HCT116 (cell line): ENCODE data around the gene SLC6A7. TPM values are rescaled to one million over a fixed set of nuclear protein-coding genes. Genes with fewer than 3 reads are reported as not detected.

Source experiments
- ATAC-seq: fragments of 200-7000 bp; cut with Tn5 transposase; 2 replicates; pipeline ENCODE4 v1.9.1; 2020; ENCODE audit warnings: mild to moderate bottlenecking, moderate library complexity
- BruUV-seq: library from RNA; stranded (reverse); fragments of 400-500 nt; replicated peaks from 2 replicates; lab custom pipeline; 2021; lab: Mats Ljungman, UMichigan
- CTCF ChIA-PET: fragments of 300-600 bp; sonication (Branson Sonifier 250); formaldehyde crosslinking; loops from one replicate; lab custom pipeline; 2021; ENCODE audit warnings: antibody characterized with exemption; lab: Charles Lee
- POLR2A ChIA-PET: fragments of 300-600, 350-600 bp; sonication (Branson Sonifier 250); formaldehyde crosslinking; loops from one replicate; lab custom pipeline; 2021; ENCODE audit warnings: antibody characterized with exemption; lab: Charles Lee
- RAD21 ChIA-PET, 2 experiments: fragments of 300-600 bp; sonication (Branson Sonifier 250); formaldehyde crosslinking; loops; one replicate each; lab custom pipeline; 2023; ENCODE audit warnings: low total read pairs in 2 of 2; ENCODE audit not compliant: uncharacterized antibody in 2 of 2, unreplicated experiment in 2 of 2, low non-redundant PET in 1 of 2; lab: Charles Lee
- DNase-seq: peaks from one replicate; pipeline ENCODE4 v3.0.0-alpha.2; 2010; ENCODE audit warnings: low read depth, low spot score
- H2AFZ ChIP-seq: fragments of 200-600 bp; shearing (Covaris generic), sonication (generic); 2 replicates; pipeline ENCODE4 v1.6.1; 2017; ENCODE audit warnings: low read depth, mixed run types, mixed read lengths, antibody characterized with exemption, low read length; ENCODE audit not compliant: poor library complexity, severe bottlenecking
- H3K27ac ChIP-seq: 2 replicates; pipeline ENCODE4 v1.5.1; 2012; ENCODE audit warnings: low read depth, low read length
- H3K27me3 ChIP-seq: fragments of 200-600 bp; sonication (generic); 2 replicates; pipeline ENCODE4 v1.6.1; 2016; ENCODE audit warnings: mixed run types, low read length, mixed read lengths; ENCODE audit not compliant: insufficient read depth
- H3K36me3 ChIP-seq, 2 experiments: fragments of 200-500 bp in 1 of 2; fragments of 200-600 bp in 1 of 2; sonication (Bioruptor generic) in 1 of 2; sonication (generic) in 1 of 2; 2 replicates each; pipeline versions ENCODE4 v1.5.1 to v1.6.1; 2014 to 2016; ENCODE audit warnings: low read length in 2 of 2, inconsistent platforms in 1 of 2, mixed read lengths in 1 of 2, mixed run types in 1 of 2; ENCODE audit not compliant: insufficient read depth in 2 of 2, control insufficient read depth in 1 of 2
- H3K4me1 ChIP-seq, 2 experiments: fragments of 200-600 bp in 1 of 2; sonication (generic) in 1 of 2; 2 replicates each; pipeline versions ENCODE4 v1.5.1 to v1.6.1; 2012 to 2017; ENCODE audit warnings: low read length in 2 of 2, inconsistent platforms in 1 of 2, mild to moderate bottlenecking in 1 of 2, mixed read lengths in 1 of 2, mixed run types in 1 of 2, moderate library complexity in 1 of 2; ENCODE audit not compliant: insufficient read depth in 2 of 2, control insufficient read depth in 1 of 2
- H3K4me2 ChIP-seq: fragments of 200-600 bp; sonication (generic); 2 replicates; pipeline ENCODE4 v1.6.1; 2017; ENCODE audit warnings: mixed run types, low read length, mixed read lengths
- H3K4me3 ChIP-seq, 2 experiments: fragments of 200-600 bp in 1 of 2; sonication (generic) in 1 of 2; replicated peaks in 1 of 2; 2 replicates each; pipeline ENCODE4 v1.5.1; 2011 to 2016; ENCODE audit warnings: low read length in 2 of 2, control low read depth in 1 of 2, low read depth in 1 of 2, mild to moderate bottlenecking in 1 of 2, mixed read lengths in 1 of 2, mixed run types in 1 of 2
- H3K79me2 ChIP-seq: fragments of 200-600 bp; sonication (generic); 2 replicates; pipeline ENCODE4 v1.6.1; 2017; ENCODE audit warnings: mild to moderate bottlenecking, mixed run types, low read length, moderate library complexity, mixed read lengths; ENCODE audit not compliant: insufficient read depth
- H3K9ac ChIP-seq: fragments of 200-600 bp; sonication (generic); 2 replicates; pipeline ENCODE4 v1.6.1; 2016; ENCODE audit warnings: low read length, mixed read lengths
- H3K9me2 ChIP-seq: fragments of 200-600 bp; sonication (generic), shearing (Covaris generic); 2 replicates; pipeline ENCODE4 v1.6.1; 2017; ENCODE audit warnings: mixed run types, mild to moderate bottlenecking, moderate library complexity; ENCODE audit not compliant: insufficient read depth
- H3K9me3 ChIP-seq, 2 experiments: fragments of 200-500 bp in 1 of 2; fragments of 200-600 bp in 1 of 2; sonication (Bioruptor generic) in 1 of 2; sonication (generic) in 1 of 2; 2 replicates each; pipeline ENCODE4 v1.6.1; 2014 to 2017; ENCODE audit warnings: low read length in 2 of 2, mixed read lengths in 2 of 2, inconsistent platforms in 1 of 2, low read depth in 1 of 2, mild to moderate bottlenecking in 1 of 2, mixed run types in 1 of 2, moderate library complexity in 1 of 2; ENCODE audit not compliant: control insufficient read depth in 1 of 2, insufficient read depth in 1 of 2
- H4K20me1 ChIP-seq: fragments of 200-600 bp; sonication (generic), shearing (Covaris generic); 2 replicates; pipeline ENCODE4 v1.6.1; 2017; ENCODE audit warnings: mixed run types, mild to moderate bottlenecking, moderate library complexity; ENCODE audit not compliant: insufficient read depth
- CBX3 ChIP-seq: IDR thresholded peaks from 2 replicates; pipeline ENCODE4 v1.6.1; 2012; ENCODE audit warnings: low read depth
- CEBPB ChIP-seq: IDR thresholded peaks from 2 replicates; pipeline ENCODE4 v1.6.1; 2012; ENCODE audit warnings: low read depth
- EGR1 ChIP-seq: IDR thresholded peaks from 2 replicates; pipeline ENCODE4 v1.6.1; 2012; ENCODE audit warnings: low read depth
- ELF1 ChIP-seq: IDR thresholded peaks from 2 replicates; pipeline ENCODE4 v1.6.1; 2012; ENCODE audit warnings: low read depth, borderline replicate concordance
- EZH2 ChIP-seq: fragments of 200-600 bp; sonication (generic); IDR thresholded peaks from 2 replicates; pipeline ENCODE4 v1.6.1; 2017; ENCODE audit warnings: antibody characterized with exemption, mixed run types
- EZH2phosphoT487 ChIP-seq: fragments of 200-600 bp; IDR thresholded peaks from 2 replicates; pipeline ENCODE4 v1.6.1; 2018; ENCODE audit warnings: antibody characterized with exemption, borderline replicate concordance
- POLR2A ChIP-seq: IDR thresholded peaks from 2 replicates; pipeline ENCODE4 v1.7.0; 2011; ENCODE audit warnings: borderline replicate concordance; ENCODE audit not compliant: insufficient read depth, insufficient read length; ENCODE audit errors: extremely low read depth
- POLR2AphosphoS5 ChIP-seq: IDR thresholded peaks from 2 replicates; pipeline ENCODE4 v1.6.1; 2011; ENCODE audit warnings: mild to moderate bottlenecking, low read depth, low read length, moderate library complexity
- RAD21 ChIP-seq: IDR thresholded peaks from 2 replicates; pipeline ENCODE4 v1.6.1; 2012; ENCODE audit warnings: low read depth, mild to moderate bottlenecking
- SIN3A ChIP-seq: IDR thresholded peaks from 2 replicates; pipeline ENCODE4 v1.6.1; 2012; ENCODE audit warnings: low read depth
- ZFX ChIP-seq: fragments of 450-650 bp; IDR thresholded peaks from 2 replicates; pipeline ENCODE4 v1.6.1; 2017
- ZNF274 ChIP-seq: fragments of 200-500 bp; sonication (Bioruptor generic); IDR thresholded peaks from 2 replicates; pipeline ENCODE4 v1.6.1; 2014; ENCODE audit warnings: mild to moderate bottlenecking, low read depth, low read length, inconsistent platforms
- intact Hi-C: fragments of 100-400 bp; cut with micrococcal nuclease; formaldehyde crosslinking; loops from 2 replicates; pipeline ENCODE4 v1.10.0; 2022
- total RNA-seq: library from RNA; stranded (reverse); gene quantifications from one replicate; pipeline ENCODE4 v1.2.1, GENCODE V29; 2021; ENCODE audit not compliant: unreplicated experiment
- TF ChIP-seq, protein P1 (sequence below): IDR thresholded peaks from 2 replicates; pipeline ENCODE4 v1.6.1; 2012; ENCODE audit warnings: low read depth
- TF ChIP-seq, protein P2 (sequence below), 3 experiments: fragments of 200-600 bp in 1 of 3; sonication (generic) in 1 of 3; IDR thresholded peaks in 2 of 3; conservative IDR thresholded peaks in 1 of 3; 2 replicates each; pipeline ENCODE4 v1.5.1; 2012 to 2017; ENCODE audit warnings: low read depth in 2 of 3, low read length in 2 of 3, antibody characterized with exemption in 1 of 3, borderline replicate concordance in 1 of 3, control low read depth in 1 of 3, mild to moderate bottlenecking in 1 of 3, mixed read lengths in 1 of 3, mixed run types in 1 of 3, moderate library complexity in 1 of 3; ENCODE audit not compliant: insufficient read depth in 1 of 3

Gene SLC6A7
- total RNA-seq, 1 experiment from 2014 or later, result not detected

DNA sequence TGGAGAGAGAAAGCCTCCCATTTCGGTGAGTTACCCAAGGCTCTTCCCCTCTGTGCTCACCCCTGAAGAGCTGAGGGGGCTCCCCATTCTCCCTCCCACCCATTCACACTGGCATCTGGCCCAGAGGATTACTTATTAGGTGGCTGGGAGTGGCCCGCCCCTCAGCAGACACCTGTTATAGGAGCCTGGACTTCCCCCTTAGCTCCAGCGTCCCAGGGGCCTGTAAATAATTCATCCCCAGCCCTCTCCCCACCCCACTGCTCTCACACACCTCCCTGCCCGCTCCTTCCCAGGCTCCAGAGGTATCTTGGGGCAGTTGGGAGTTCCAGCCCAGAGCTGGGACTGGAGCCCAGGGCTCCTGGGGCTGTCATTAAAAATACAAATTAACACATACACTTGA, 11.6 kb upstream of the SLC6A7 start:
- CTCF ChIA-PET, result interaction anchor here (0.9 kb wide), 1 partner anchor 40 kb away, joined by 3 read pairs; no protein-coding TSS in a partner anchor
- Histone ChIP-seq H3K27ac (no peak overlapping the region), H4K20me1 (no peaks in the 10 kb centered on the region), H3K9me3 (no peaks in the 10 kb centered on the region), H3K4me2 (no peak overlapping the region), H3K4me1 (no peaks in the 10 kb centered on the region), H3K27me3 (no peaks in the 10 kb centered on the region), H2AFZ (no peak overlapping the region), H3K79me2 (no peaks in the 10 kb centered on the region), H3K9ac (no peak overlapping the region), H3K9me2 (no peaks in the 10 kb centered on the region), H3K36me3 (no peaks in the 10 kb centered on the region), H3K4me3 (no peak overlapping the region)
- DNase-seq, result no peak
- no peak for ATAC-seq
- POLR2A ChIA-PET, result no interaction called here
- intact Hi-C loops, result no loop called here
- no TSS peak for BruUV-seq
- RAD21 ChIA-PET, result no interaction called here
- no peak for TF ChIP-seq CEBPB
- no peak for TF ChIP-seq EZH2phosphoT487
- TF ChIP-seq CBX3, result no peak
- TF ChIP-seq EZH2, result no peak
- TF ChIP-seq EGR1, result no peak
- TF ChIP-seq, protein P1, sequence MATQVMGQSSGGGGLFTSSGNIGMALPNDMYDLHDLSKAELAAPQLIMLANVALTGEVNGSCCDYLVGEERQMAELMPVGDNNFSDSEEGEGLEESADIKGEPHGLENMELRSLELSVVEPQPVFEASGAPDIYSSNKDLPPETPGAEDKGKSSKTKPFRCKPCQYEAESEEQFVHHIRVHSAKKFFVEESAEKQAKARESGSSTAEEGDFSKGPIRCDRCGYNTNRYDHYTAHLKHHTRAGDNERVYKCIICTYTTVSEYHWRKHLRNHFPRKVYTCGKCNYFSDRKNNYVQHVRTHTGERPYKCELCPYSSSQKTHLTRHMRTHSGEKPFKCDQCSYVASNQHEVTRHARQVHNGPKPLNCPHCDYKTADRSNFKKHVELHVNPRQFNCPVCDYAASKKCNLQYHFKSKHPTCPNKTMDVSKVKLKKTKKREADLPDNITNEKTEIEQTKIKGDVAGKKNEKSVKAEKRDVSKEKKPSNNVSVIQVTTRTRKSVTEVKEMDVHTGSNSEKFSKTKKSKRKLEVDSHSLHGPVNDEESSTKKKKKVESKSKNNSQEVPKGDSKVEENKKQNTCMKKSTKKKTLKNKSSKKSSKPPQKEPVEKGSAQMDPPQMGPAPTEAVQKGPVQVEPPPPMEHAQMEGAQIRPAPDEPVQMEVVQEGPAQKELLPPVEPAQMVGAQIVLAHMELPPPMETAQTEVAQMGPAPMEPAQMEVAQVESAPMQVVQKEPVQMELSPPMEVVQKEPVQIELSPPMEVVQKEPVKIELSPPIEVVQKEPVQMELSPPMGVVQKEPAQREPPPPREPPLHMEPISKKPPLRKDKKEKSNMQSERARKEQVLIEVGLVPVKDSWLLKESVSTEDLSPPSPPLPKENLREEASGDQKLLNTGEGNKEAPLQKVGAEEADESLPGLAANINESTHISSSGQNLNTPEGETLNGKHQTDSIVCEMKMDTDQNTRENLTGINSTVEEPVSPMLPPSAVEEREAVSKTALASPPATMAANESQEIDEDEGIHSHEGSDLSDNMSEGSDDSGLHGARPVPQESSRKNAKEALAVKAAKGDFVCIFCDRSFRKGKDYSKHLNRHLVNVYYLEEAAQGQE, result no peak
- no peak for TF ChIP-seq SIN3A
- no peak for TF ChIP-seq POLR2AphosphoS5
- TF ChIP-seq POLR2A, result no peak
- no peak for TF ChIP-seq ZNF274
- no peak for TF ChIP-seq ZFX
- TF ChIP-seq ELF1, result no peak
- TF ChIP-seq, protein P2, sequence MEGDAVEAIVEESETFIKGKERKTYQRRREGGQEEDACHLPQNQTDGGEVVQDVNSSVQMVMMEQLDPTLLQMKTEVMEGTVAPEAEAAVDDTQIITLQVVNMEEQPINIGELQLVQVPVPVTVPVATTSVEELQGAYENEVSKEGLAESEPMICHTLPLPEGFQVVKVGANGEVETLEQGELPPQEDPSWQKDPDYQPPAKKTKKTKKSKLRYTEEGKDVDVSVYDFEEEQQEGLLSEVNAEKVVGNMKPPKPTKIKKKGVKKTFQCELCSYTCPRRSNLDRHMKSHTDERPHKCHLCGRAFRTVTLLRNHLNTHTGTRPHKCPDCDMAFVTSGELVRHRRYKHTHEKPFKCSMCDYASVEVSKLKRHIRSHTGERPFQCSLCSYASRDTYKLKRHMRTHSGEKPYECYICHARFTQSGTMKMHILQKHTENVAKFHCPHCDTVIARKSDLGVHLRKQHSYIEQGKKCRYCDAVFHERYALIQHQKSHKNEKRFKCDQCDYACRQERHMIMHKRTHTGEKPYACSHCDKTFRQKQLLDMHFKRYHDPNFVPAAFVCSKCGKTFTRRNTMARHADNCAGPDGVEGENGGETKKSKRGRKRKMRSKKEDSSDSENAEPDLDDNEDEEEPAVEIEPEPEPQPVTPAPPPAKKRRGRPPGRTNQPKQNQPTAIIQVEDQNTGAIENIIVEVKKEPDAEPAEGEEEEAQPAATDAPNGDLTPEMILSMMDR (IDR thresholded peaks at IDR 0.05 in 2 of 3, conservative IDR thresholded peaks at IDR 0.05 in 1 of 3; ENCODE audit: borderline replicate concordance in 1 of 3, insufficient read depth in 1 of 3, low read depth in 2 of 3, low read length in 2 of 3), result no peak
- no peak for TF ChIP-seq RAD21
